HG02981 (cell line): ENCODE results near the gene ASL.
A peak's percentile ranks its signal among the peaks of the same experiment; 100 is the strongest.
"Not testable (repeated sequence)": the region's sequence is repeated elsewhere in the genome, so short reads cannot be mapped to it uniquely, and the experiment has no call there.

ENCODE experiments used
- ATAC-seq: cut with Tn5 transposase; IDR thresholded peaks from one replicate; pipeline ENCODE4 v1.9.1; 2021; ENCODE audit warnings: mild to moderate bottlenecking, moderate library complexity; ENCODE audit not compliant: unreplicated experiment

The ASL gene

GRCh38 chr7:66075590-66076461, at the start of gene ASL:
Gene ASL (plus strand): TSS chr7:66075819. CDS start chr7:66076082, 263 bp downstream.
- ATAC-seq = peak; percentile 98

DNA sequence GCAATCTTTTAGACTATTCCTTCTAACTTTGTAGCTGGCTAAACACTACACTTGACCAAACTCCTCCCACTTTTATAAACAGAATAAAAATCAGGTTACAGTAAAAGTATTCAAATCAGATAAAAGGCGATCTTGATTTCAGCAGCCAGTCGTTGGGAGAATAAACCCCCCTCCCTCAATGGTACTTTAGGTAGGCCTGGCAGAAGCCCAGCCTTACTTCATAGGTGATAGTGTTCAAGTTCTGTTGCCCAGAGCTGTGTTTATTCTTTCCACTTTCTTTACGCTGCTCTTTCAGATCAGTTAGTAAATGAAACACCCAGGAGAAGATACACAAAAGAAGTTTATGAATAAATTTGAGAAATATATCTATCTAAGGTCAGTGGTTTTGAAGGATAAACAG, 47.3 kb upstream of the ASL start:
- ATAC-seq = not testable (repeated sequence)

DNA sequence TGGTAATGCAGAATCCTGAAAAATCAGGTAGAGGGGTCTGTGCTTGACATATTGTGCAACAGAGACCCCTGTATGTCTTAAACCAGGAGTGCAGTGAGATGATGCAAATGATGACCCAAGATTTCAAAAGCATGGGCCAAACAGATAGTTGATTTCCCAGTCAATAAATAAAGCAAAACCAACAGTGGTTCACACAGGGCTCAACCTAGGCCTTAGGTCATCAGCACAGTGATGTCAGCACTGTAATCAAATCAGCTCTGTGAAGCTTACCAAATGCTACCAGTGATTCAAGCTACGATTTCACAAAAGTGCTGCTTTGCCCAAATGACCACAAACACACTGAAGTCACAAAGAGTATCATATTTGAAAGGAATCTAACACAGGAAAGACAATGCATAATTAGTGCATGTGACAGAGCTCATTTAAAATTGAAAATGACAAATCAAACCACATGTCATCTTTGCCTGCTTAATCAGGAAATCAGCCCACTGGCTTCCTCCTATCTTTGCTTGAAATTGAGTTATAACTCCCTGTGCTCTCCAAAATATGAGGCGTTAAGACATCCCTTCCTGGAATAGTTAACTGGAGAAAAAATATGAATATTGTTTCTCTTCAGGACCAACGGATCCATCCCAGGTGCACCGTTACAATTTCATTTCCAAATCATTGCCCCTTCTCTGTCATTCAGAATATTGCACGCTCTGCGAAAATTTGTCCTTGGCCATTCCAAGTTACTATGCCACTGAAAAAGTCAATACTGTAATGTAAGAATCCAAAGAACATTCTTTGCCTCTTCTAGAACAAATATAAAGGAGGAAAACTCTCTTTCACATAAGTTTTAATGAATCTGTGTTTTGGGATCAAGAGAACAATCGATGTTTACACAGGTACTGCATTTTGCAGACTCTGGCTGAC, 41.9 kb upstream of the ASL start:
- ATAC-seq = no peak

- ATAC-seq = not testable (repeated sequence)
Observed at GRCh38 chr7:66034436-66035010, 41.1 kb upstream of the ASL start.

DNA sequence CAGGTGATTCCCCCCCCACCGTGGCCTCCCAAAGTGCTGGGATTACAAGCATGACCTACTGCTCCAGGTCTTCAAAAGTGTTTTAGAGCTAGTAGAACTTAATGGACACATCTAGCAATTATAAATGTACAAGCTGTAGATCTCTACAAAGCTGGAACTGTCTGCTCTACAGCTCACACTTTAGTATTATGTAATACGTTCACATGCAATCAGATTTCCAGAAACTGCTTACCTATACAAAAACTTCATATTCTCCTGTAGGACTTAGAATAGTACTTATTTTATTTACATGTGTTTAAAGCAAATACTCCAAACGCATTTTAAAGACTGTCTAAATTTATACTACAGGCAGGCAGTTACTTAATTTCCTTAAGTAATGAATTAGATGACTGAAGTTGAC, 39.2 kb upstream of the ASL start:
- ATAC-seq = no peak

GRCh38 chr7:66036788-66037187, 38.8 kb upstream of the ASL start:
- no peak for ATAC-seq

DNA sequence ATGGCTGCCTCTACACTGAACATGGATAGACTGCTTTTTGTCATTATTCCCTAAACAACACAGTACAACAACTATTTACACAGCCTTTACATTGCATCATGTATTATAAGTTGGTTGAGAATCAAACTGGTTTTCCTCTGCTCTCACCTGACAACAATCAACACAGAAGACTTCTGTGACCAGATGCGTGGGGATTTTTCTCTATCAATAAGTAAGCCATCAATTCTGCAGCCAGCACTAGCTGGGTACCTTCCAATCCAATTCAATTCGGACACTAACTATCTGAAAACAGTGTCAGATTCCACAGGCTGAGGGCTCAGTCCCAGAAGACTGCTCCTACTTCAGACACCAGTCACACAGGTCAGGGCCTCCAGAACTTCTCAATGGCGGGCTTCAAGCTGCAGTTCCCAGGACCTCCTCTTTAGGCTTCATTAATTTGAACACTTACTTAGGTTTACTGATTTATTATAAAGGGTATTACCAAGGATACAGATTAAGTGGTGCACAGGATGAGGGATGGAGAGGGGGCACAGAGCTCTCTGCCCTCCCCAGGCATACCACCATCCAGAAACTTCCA, 36.4 kb upstream of the ASL start:
- no peak for ATAC-seq

GRCh38 chr7:66043681-66044497, 31.7 kb upstream of the ASL start:
- ATAC-seq = peak; percentile 44

DNA sequence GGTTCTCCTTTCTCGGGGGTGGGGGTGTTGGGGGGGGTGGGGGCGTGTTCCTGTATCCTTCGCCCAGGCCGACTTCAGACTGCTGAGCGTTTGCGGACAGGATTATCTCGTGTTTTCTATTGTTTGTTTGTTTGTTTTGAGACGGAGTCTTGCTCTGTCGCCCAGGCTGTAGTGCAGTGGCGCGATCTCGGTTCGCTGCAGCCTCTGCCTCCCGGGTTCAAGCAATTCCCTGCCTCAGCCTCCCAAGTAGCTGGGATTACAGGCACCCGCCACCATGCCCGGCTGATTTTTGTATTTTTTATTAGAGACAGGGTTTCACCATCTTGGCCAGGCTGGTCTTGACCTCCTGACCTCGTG, 31.1 kb upstream of the ASL start:
- not testable (repeated sequence) for ATAC-seq

DNA sequence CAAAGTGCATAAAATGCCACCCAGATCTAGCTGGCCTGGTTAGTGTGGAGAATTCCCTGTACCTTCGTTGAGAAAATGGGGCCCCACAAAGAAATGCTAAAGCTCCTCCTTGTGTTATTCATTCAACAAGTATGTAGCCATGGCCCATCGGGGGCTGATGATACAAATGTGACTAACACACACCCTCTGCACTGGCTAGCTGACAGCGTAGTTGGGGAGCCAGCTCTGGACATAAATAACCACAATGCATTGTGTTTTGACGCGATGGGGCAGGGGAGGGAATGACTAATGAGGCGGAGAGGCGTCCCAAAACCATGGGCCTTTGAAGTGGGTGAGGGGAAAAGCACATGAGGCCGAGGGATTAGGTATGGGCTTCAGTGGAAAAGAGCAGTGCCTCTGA, 28.2 kb upstream of the ASL start:
- ATAC-seq = no peak

GRCh38 chr7:66049886-66050285, 25.7 kb upstream of the ASL start:
- ATAC-seq = not testable (repeated sequence)

GRCh38 chr7:66050337-66050957, 25.2 kb upstream of the ASL start:
- ATAC-seq = no peak

DNA sequence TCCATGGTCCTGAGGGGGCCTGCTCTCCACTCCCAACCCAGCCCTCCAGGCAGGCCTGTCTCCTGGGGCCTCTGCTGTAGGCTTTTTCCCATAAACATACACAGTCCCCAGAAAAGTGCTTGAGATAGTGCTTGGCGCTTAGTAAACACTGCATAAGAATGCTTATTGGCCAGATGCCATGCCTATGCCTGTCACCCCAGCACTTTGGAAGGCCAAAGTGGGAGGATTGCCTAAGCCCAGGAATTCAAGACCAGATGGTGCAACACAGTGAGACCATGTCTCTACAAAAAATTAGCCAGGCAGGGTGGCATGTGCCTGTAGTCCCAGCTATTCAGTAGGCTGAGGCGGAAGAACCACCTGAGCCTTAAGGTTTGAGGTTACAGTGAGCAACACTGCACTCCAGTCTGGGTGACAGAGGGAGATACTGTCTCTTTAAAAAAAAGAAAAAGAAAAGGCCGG, 24.6 kb upstream of the ASL start:
- no peak for ATAC-seq

- ATAC-seq = no peak
Observed at GRCh38 chr7:66052447-66052846, 23.2 kb upstream of the ASL start.

GRCh38 chr7:66054063-66054462, 21.6 kb upstream of the ASL start:
- no peak for ATAC-seq

DNA sequence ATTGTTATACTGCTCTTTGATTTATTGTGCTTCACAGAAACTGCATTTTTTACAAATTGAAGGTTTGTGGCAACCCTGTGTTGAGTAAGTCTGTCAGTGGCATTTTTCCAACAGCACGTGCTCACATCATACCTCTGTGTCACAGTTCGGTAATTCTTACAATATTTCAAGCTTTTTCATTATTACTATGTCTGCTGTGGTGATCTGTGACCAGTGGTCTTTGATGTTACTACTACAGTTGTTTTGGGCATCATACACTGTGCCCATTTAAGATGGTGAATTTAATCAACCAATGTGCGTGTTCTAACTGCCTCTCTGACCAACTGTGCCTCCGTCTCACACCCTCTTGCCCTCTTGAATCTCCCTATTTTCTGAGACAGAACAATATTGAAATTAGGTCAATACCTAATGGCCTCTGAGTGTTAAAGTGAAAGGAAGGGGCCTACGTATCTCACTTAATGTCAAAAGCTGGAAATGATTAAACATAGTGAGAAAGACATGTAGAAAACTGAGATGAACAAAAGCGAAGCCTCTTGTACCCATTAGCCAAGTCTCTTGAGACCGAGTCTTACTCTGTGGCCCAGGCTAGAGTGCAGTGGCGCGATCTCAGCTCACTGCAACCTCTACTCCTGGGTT, 20.2 kb upstream of the ASL start:
- peak; percentile 85 for ATAC-seq

DNA sequence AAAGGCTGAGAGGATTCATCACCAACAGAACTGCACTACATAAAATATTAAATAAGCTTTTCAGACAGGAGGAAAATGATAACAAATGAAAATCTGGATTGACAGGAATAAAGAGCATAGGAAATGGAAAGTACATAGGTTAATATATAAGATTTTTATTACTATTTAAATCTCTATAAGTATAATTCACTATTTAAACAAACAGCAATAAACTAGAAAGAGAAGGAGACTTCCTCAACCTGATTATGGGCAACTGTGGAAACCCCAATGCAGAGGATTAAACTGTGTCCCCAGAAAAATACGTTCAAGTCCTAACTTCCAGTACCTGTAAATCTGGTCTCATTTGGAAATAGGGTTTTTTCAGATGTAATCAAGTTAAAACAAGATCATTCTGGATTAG, 14.8 kb upstream of the ASL start:
- no peak for ATAC-seq

DNA sequence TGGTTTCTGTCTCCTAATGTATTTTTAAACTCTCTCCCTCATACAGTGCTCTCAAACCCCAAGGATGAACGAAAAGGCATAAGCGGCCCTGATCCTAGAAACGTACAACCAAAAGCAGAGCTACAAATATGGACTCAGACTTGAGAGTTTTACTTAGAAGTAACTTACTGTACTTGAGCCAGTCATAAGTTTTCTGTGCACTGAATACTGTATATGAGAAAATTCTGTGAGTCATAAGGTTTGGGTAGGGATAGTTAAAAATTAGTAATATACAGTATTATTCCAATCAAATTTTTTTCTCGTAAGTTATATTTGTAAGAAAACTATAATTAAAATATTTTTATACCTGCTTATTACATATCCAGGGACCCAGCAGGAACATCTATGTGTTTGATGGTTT, 5.9 kb upstream of the ASL start:
- ATAC-seq = no peak

DNA sequence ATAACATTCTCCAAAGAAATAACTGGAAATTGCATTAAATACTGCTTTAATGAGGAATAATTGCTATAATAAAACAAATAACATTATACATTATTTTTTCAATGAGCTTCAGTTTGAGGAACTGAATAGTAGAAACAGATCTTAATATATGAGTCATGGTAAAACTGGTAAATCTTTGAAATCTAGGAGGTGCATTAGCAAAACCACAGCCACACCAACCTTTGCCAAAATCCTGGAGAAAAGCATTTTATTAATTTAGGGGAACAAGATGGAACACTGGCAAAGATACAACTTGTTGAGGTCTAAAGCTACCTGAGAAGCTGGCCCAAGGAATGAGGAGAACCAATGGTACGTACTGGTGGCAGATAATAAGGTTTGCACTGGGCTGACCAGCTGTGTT, 5.4 kb upstream of the ASL start:
- no peak for ATAC-seq
